Hepatocyte (in vitro differentiated cells): ENCODE results near the gene KLRK1.

Experiments used
- CTCF ChIP-seq: fragments of 200-600 bp; sonication (generic); IDR thresholded peaks from 2 replicates; pipeline ENCODE4 v1.5.1; 2016; ENCODE audit warnings: antibody characterized with exemption, mild to moderate bottlenecking; ENCODE audit not compliant: poor library complexity
- EZH2 ChIP-seq: fragments of 200-600 bp; sonication (generic); IDR thresholded peaks from 2 replicates; pipeline ENCODE4 v1.6.1; 2016; ENCODE audit warnings: antibody characterized with exemption, mild to moderate bottlenecking, borderline replicate concordance

DNA sequence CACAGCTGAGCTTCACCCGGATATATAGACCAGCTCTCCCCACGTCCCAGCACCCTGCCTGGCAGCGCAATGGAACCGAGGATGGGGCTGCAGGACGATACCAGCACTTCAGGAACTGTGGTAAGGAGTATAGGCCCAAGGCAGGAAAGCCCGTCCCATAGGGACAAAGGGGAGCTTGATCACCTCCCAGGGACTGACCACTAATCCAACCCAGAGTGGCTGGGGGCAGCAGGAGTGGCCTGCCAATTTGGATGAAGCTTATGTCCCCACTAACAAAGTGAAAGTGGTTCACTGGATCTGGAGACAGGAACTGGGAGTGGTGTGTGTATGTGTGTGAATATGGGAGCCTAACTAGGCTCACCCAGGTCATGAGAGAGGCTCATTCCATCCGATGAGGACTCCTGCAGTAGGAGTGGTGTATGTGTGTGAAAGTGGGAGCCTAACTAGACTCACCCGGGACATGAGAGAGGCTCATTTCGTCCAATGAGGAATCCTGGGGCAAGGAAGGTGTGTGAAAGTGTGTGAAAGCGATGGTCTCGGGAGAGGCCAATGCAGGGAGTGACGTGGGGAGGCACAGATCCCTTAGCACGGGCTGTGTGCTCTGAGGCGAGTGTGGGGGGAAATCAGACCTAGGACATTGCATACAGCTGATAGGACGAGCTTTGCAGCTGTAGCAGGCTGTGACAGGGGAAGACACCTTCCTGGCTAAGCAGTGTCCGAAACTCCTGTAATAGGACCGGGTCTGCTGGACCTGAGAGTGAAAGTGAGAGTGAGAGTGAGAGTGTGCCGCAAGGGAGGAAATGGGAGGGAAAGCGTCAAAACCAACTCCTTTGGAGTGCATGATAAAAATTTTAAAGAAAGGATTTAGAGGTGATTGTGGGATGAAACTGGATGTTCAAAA lies 25.7 kb downstream of the KLRK1 start:
- no peak for TF ChIP-seq EZH2
- TF ChIP-seq CTCF, result no peak
